Right lung (tissue), 5 donors: ENCODE data around the gene CLCNKA. TPM values are rescaled to one million over a fixed set of nuclear protein-coding genes. Genes with fewer than 3 reads are reported as not detected.
"Not testable (repeated sequence)": the region's sequence is repeated elsewhere in the genome, so short reads cannot be mapped to it uniquely, and the experiment has no call there.

Experiments
- DNase-seq, 2 donors: peaks; one replicate each; pipeline ENCODE4 v3.0.0-alpha.2; 2013
- polyA plus RNA-seq, 5 donors: library from polyadenylated mRNA; unstranded; fragments of 120-200 nt; gene quantifications; one replicate each; pipeline versions ENCODE4 v1.2.1 to v1.2.3, GENCODE V29; 2013; ENCODE audit warnings: inconsistent platforms in 1 of 5, low replicate concordance in 1 of 5; ENCODE audit not compliant: insufficient read length in 5 of 5, insufficient read depth in 1 of 5

CLCNKA gene
- polyA plus RNA-seq, 5 donors: 0.54 to 1.1 (median 0.88) TPM

- no peak for DNase-seq
Measured at GRCh38 chr1:15997637-15998280, 24.1 kb upstream of the CLCNKA start.

- no peak for DNase-seq
Measured at GRCh38 chr1:15998929-15999328, 22.9 kb upstream of the CLCNKA start.

- DNase-seq: not testable (repeated sequence)
Measured at GRCh38 chr1:16001274-16001673, 20.6 kb upstream of the CLCNKA start.

- no peak for DNase-seq
Measured at GRCh38 chr1:16005597-16005996, 16.2 kb upstream of the CLCNKA start.

- no peak for DNase-seq
Measured at GRCh38 chr1:16006010-16006409, 15.8 kb upstream of the CLCNKA start.

GRCh38 chr1:16006552-16007485, 15.0 kb upstream of the CLCNKA start:
- DNase-seq: no peak

GRCh38 chr1:16007671-16008341, 14.0 kb upstream of the CLCNKA start:
- no peak for DNase-seq

GRCh38 chr1:16009030-16009460, 12.8 kb upstream of the CLCNKA start:
- DNase-seq: peak in 1 of 2 donors; percentile 72

GRCh38 chr1:16009678-16010077, 12.2 kb upstream of the CLCNKA start:
- DNase-seq: no peak

- DNase-seq: no peak
Measured at GRCh38 chr1:16010837-16011236, 11.0 kb upstream of the CLCNKA start.

- DNase-seq: no peak
Measured at GRCh38 chr1:16011936-16012589, 9.8 kb upstream of the CLCNKA start.

GRCh38 chr1:16012590-16013219, 9.1 kb upstream of the CLCNKA start:
- peak; percentile 72 to 75 for DNase-seq

- DNase-seq: peak in 1 of 2 donors; percentile 38
Measured at GRCh38 chr1:16013220-16013907, 8.5 kb upstream of the CLCNKA start.

- DNase-seq: no peak
Measured at GRCh38 chr1:16013908-16014258, 8.0 kb upstream of the CLCNKA start.

GRCh38 chr1:16014509-16015482, 7.0 kb upstream of the CLCNKA start:
- no peak for DNase-seq

- no peak for DNase-seq
Measured at GRCh38 chr1:16015491-16015890, 6.3 kb upstream of the CLCNKA start.

GRCh38 chr1:16015960-16016901, 5.6 kb upstream of the CLCNKA start:
- no peak for DNase-seq

GRCh38 chr1:16017076-16017460, 4.8 kb upstream of the CLCNKA start:
- DNase-seq: no peak
